ENCODE results near the gene ATP12A. TPM values are rescaled to one million over a fixed set of nuclear protein-coding genes. Genes with fewer than 3 reads are reported as not detected.

The ATP12A gene
- total and polyA plus RNA-seq, 12 donors = not detected

DNA sequence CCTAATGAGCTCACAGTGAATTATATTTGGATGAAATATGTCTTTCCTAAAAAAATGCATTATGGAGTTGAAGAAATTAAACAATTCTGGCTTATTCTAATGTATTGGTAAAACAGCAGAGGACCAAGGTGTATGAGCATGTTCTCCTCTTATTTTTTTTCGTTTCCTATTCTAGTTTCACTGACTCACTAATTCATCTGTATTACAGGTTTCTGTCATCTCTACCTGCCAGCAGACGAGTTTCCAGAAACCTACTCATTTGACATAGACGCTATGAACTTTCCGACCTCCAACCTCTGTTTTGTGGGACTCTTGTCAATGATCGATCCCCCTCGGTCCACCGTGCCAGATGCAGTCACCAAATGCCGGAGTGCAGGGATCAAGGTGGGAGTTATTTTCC lies 20.3 kb downstream of the ATP12A start:
- Histone ChIP-seq H3K27ac (no peak overlapping the region), H3K4me1 (no peaks in the 10 kb centered on the region), H3K9me3 (no peaks in the 10 kb centered on the region), H3K27me3 (peaks cover 0 to 13% (median 0%) of the 10 kb centered on the region in 7 donors), H3K4me3 (no peak overlapping the region), H3K36me3 (no peaks in the 10 kb centered on the region)
- DNase-seq (no peak), ATAC-seq (no peak)
- intact Hi-C loops (cut with DNase I) = no loop called here
- 89 to 93% methylated on average over 8 of the region's 8 CpGs for WGBS, 2 donors
- TF ChIP-seq, protein P1, sequence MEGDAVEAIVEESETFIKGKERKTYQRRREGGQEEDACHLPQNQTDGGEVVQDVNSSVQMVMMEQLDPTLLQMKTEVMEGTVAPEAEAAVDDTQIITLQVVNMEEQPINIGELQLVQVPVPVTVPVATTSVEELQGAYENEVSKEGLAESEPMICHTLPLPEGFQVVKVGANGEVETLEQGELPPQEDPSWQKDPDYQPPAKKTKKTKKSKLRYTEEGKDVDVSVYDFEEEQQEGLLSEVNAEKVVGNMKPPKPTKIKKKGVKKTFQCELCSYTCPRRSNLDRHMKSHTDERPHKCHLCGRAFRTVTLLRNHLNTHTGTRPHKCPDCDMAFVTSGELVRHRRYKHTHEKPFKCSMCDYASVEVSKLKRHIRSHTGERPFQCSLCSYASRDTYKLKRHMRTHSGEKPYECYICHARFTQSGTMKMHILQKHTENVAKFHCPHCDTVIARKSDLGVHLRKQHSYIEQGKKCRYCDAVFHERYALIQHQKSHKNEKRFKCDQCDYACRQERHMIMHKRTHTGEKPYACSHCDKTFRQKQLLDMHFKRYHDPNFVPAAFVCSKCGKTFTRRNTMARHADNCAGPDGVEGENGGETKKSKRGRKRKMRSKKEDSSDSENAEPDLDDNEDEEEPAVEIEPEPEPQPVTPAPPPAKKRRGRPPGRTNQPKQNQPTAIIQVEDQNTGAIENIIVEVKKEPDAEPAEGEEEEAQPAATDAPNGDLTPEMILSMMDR (IDR thresholded peaks at IDR 0.05) = no peak

DNA sequence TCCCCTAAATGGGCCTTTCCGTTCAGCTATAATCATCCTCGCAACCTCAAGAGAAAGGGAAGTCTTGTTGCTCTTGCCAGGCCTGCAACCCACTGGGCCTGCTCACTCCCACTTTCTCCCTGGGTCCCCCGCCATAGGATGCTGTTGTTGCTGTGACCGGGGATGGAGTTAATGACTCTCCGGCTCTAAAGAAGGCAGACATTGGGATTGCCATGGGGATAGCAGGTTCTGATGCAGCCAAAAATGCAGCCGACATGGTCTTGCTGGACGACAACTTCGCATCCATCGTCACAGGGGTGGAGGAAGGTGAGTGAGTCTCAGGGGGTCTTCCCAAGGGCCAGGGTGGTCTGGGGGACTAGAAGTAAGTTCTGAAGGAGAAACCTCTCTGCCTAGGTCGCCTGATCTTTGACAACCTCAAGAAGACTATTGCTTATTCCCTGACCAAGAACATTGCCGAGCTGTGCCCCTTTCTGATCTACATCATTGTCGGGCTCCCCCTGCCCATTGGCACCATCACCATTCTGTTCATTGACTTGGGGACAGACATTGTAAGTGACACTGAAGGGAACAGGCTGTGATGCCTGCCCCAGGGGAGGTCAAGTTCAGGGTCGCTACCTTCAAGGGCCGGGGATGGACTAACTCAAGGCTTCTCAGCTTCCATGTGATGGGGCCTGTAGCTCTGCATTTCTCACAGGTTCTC lies 26.8 kb downstream of the ATP12A start:
- Histone ChIP-seq H3K27me3 (peaks cover 0 to 2% (median 0%) of the 10 kb centered on the region in 7 donors), H3K4me3 (no peak overlapping the region), H3K4me1 (peaks cover 0 to 3% (median 0%) of the 10 kb centered on the region in 9 donors), H3K9me3 (no peaks in the 10 kb centered on the region), H3K27ac (no peak overlapping the region), H3K36me3 (no peaks in the 10 kb centered on the region)
- TF ChIP-seq, protein P1 (IDR thresholded peaks at IDR 0.05) = no peak
- intact Hi-C loops (cut with DNase I) = no loop called here
- DNase-seq = no peak
- no peak for ATAC-seq
- 90 to 92% methylated on average over 14 of the region's 14 CpGs for WGBS, 2 donors

DNA sequence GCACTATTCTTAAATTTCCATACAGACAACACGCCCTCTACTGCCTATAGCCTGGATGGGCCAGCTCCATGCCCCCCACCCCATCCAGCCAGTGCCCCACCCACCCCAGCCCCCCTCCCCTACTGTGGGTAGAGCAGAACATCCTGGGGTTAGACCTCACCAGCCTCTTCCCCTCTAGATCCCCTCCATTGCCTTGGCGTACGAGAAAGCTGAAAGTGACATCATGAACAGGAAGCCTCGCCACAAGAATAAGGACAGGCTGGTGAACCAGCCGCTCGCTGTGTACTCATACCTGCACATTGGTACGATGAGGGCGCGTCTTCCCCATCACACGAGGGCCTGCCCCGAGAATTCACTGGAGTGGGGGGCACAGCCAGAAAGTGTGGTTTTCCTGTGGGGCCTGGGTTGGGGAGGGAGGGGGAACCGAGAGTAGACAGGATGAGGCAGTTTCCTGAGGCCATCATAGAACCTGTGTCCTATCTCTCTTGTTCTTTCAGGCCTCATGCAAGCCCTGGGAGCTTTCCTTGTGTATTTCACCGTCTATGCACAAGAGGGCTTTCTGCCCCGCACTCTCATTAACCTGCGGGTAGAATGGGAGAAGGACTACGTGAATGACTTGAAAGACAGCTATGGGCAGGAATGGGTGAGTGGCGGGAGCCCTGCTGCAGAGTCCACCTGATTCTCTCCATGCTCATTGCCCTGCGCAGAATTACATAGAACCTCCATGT lies 29.1 kb downstream of the ATP12A start:
- TF ChIP-seq, protein P1 (IDR thresholded peaks at IDR 0.05) = no peak
- Histone ChIP-seq H3K4me1 (peaks cover 0 to 9% (median 8%) of the 10 kb centered on the region in 9 donors), H3K27ac (no peak overlapping the region), H3K27me3 (no peaks in the 10 kb centered on the region), H3K9me3 (no peaks in the 10 kb centered on the region), H3K36me3 (no peaks in the 10 kb centered on the region), H3K4me3 (no peak overlapping the region)
- intact Hi-C loops (cut with DNase I) = no loop called here
- peak in 2 of 8 donors; percentile 25 to 32 for ATAC-seq
- WGBS, 2 donors = 75 to 83% methylated on average over 18 of the region's 18 CpGs
- no peak for DNase-seq

DNA sequence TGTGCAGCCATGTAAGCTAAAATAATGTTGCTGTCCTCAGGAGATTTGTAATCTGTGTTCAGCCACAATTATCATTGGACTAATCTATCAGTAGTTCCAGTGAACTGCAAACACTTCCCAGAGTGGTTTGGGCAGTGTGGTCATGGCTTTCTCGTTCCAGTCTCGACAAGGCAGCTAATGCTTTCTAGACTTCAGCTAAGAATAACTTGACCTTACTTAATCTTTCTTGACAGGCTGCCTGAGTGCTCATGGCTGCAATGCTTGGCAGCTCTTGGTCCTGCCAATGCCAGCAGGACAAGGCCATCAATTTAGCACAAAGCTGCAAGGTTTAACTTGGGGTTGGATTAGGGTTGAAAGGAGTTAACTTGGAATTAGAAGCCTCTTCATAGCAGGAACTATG lies 32.8 kb downstream of the ATP12A start:
- DNase-seq (peak; percentile 25 to 44), ATAC-seq (peak; percentile 69 to 95 (median 90))
- WGBS, 2 donors = 15 to 16% methylated on average over 2 of the region's 2 CpGs
- Histone ChIP-seq H3K36me3 (no peaks in the 10 kb centered on the region), H3K27ac (peak overlapping the region in 4 of 10 donors; percentile 16 to 49 (median 23)), H3K9me3 (no peaks in the 10 kb centered on the region), H3K27me3 (no peaks in the 10 kb centered on the region), H3K4me1 (peaks cover 0 to 10% (median 8%) of the 10 kb centered on the region in 9 donors), H3K4me3 (no peak overlapping the region)
- intact Hi-C loops (cut with DNase I) = no loop called here
- TF ChIP-seq, protein P1 (IDR thresholded peaks at IDR 0.05) = no peak

Measured in heart right ventricle (tissue), 16 donors.